Anterior cingulate cortex (tissue), 58 donors: Measurements from ENCODE around the gene CAMKMT.

ENCODE experiments used
- DNase-seq, 58 donors: peaks; one replicate each; lab custom pipeline; 2025; lab: John Stamatoyannopoulos, UW

CAMKMT gene

GRCh38 chr2:44628297-44628696, 266.6 kb downstream of the CAMKMT start:
- no peak for DNase-seq

GRCh38 chr2:44632931-44633689, 271.4 kb downstream of the CAMKMT start:
- DNase-seq: no peak

DNA sequence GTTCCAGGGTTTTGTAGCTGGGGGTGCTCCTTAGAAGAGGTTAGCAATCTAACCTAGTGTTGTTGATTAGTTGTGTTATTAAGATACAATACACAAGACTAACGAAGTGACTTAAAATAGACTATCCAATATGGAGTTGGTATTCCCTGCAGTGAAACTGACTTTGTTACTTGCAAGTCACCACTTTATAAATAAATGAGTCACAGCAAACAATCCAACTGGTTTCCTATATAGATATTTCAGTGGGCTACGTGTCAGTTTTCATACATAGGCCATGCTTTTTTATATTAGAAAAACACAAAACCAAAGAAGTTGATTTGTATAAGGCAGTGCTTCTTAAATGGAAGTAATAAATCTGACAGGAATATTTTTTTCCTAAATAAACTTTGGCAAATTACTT, 274.0 kb downstream of the CAMKMT start:
- no peak for DNase-seq

- DNase-seq: no peak
Observed at GRCh38 chr2:44638649-44639048, 276.9 kb downstream of the CAMKMT start.

GRCh38 chr2:44639399-44639798, 277.7 kb downstream of the CAMKMT start:
- no peak for DNase-seq

GRCh38 chr2:44642123-44642857, 280.5 kb downstream of the CAMKMT start:
- DNase-seq: no peak

GRCh38 chr2:44645937-44646336, 284.2 kb downstream of the CAMKMT start:
- no peak for DNase-seq

DNA sequence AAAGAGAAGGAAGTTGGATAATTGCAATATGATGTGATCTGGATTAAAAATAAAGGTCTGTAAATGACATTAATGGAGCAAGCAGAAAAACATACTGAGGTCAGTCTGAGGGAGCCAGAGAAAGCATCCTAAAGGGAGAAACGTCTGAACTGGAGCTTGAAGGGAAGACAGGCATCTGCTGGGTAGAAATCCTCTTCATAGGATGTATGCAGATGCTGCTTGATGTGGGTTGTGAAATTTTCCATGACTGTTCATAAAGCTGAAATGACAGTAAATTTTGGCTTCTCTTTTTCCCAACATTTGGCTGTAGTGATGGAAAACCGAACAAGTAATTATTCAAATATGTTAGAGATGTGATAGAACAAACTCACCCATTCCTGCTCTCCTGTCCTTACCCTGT, 287.6 kb downstream of the CAMKMT start:
- peak in 1 of 58 donors; percentile 10 for DNase-seq

DNA sequence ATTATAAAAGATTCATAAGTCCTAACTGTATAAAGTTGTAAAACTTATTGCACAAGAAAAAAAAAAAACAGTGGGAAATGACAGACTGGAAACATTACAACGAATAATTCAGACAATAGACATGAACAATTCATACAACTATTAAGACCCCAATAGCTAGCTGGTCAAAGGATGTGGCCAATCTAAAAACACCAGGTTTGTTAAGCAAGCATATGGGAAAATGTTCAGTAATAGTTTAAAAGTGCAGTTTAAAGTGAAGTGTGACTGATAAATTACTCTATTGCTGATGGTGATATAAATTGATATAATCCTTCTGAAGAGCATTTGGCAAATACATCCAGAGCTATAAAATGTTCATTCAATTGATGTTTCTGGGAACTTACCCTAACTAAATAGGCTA, 289.0 kb downstream of the CAMKMT start:
- DNase-seq: no peak

GRCh38 chr2:44651974-44652373, 290.2 kb downstream of the CAMKMT start:
- no peak for DNase-seq

DNA sequence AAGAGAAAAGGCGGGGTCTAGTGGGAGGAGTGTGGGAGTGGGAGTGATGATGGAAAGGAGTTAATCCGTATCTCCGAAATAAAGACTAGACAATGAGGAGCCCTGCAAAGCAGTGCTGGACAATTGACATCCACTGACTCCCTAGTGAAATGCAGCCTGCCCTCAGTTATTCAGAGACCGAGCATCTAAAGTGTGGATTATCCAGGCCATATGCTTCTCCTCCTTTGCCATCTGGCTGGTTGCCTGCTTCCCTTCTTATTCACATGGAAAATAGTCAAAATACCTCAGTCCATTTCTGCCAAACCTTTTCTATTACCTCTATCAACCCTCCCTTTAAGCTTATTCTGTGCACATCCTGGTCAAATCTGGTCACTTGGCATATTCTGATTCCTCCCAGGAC, 291.0 kb downstream of the CAMKMT start:
- DNase-seq: no peak

- DNase-seq: no peak
Observed at GRCh38 chr2:44655401-44655864, 293.7 kb downstream of the CAMKMT start.

- DNase-seq: no peak
Observed at GRCh38 chr2:44656460-44656859, 294.7 kb downstream of the CAMKMT start.

DNA sequence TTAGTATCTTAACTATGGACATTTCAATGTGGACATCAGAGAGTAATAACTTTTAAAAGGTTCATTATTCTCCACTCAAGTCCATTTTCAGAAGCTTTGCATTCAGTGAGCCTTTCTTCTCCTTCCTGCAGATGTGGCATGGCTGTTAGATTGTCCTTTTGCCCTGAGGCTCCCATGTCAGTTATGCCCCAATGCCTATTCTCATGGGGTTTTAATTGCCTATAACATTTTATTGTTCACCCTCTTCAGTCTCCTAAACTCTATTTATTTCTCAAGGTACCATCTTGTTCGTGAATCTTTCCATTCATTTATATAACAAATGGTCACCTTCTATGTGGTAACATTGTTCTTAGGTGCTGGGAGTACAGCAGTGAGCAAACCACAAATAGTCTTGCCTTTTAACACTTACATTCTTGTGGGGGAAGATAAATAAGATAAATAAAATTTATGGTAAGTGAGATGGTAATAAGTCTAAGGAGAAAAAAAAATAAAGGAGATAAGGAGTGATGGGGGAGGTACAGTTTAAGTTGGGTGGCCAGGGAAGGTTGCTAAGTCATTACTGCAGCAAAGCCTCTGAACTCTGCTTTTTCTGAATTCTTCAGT, 301.8 kb downstream of the CAMKMT start:
- no peak for DNase-seq

GRCh38 chr2:44668336-44668735, 306.6 kb downstream of the CAMKMT start:
- DNase-seq: no peak

GRCh38 chr2:44671276-44671675, 309.5 kb downstream of the CAMKMT start:
- DNase-seq: no peak

DNA sequence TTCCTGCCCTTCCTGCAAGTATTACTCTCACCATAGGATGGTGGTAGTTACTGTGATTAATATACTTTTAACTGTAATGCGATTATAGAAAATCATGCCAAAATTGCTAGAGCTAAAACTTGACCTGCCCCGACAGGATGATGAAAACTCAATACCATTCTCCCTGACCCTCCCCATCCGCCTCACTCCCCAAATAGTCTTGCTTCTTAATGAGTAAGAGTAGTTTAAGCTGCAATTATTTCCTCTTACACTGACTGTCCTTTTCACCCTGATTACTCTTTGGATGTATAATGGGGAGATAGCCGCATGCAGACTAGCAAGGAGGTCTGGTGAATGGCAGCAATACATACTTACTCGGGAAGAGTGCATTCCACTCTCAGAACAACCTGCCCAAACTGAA, 310.2 kb downstream of the CAMKMT start:
- no peak for DNase-seq

GRCh38 chr2:44672431-44672830, 310.7 kb downstream of the CAMKMT start:
- peak in 6 of 58 donors; percentile 1 to 25 (median 6) for DNase-seq

GRCh38 chr2:44674473-44675284, 312.9 kb downstream of the CAMKMT start:
- no peak for DNase-seq

DNA sequence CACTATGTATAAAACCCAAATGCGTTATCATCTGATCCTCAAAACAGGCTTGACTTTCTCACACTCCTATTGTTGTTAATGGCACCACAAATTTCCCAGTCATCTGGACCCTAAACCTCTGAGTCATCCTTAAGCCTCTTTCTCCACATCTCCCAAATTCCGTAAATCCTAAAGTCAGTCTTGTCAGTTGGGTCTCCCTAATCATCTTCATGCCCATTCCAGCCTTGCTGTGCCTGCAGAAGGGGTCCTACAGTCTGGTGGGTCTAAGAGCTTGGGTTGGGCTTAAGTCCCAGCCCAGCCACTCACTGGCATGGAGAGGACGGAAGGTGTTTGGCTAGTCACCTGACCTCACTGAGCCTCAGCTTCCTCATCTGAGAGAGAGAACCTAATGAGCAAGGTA, 314.6 kb downstream of the CAMKMT start:
- DNase-seq: no peak

DNA sequence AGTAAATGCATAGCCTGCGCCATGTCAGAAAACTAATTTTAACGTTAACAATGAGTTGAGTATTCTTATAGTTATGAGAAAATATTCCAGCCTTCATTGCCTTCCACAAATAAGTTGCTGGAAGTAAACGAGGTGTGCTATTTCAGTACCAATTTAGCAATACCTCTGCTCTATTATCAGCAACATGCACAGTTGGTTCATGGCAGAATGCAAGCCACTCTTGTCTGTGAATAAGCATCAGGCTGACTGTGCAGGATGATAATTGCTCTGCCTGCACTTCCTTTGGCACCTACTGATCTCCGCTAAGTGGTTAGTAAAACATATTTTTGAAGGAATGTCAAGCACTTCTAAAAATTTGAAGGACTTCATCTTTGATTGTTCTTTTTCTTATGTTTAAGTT, 317.8 kb downstream of the CAMKMT start:
- no peak for DNase-seq
